HepG2 (cell line): ENCODE results near the gene HOXA5. TPM values are rescaled to one million over a fixed set of nuclear protein-coding genes. Genes with fewer than 3 reads are reported as not detected.

Source experiments
- ATAC-seq: fragments of 200-7000 bp; cut with Tn5 transposase; 3 replicates; pipeline ENCODE4 v1.9.1; 2020; ENCODE audit warnings: mild to moderate bottlenecking, moderate library complexity
- BruUV-seq: library from RNA; stranded (reverse); fragments of 400-500 nt; replicated peaks from 2 replicates; lab custom pipeline; 2021; lab: Mats Ljungman, UMichigan
- CTCF ChIA-PET: fragments of 300-600 bp; formaldehyde crosslinking; extraction: SDS; loops from one replicate; lab custom pipeline; 2021; ENCODE audit warnings: low total read pairs, inconsistent platforms, low intra/inter-chr PET ratio; lab: Yijun Ruan, JAX
- POLR2A ChIA-PET: fragments of 350-600 bp; sonication (Branson Sonifier 250); formaldehyde crosslinking; loops from one replicate; lab custom pipeline; 2020; ENCODE audit warnings: antibody characterized with exemption, inconsistent platforms; lab: Yijun Ruan, JAX
- DNase-seq: peaks from one replicate; pipeline ENCODE4 v3.0.0-alpha.2; 2015; ENCODE audit warnings: low spot score
- FAIRE-seq: peaks from 3 replicates; lab custom pipeline; 2011; peaks lifted over from hg19 to GRCh38; lab: Jason Lieb, UNC
- H2AFZ ChIP-seq: one replicate; pipeline ENCODE4 v1.6.1; 2011; ENCODE audit warnings: low read length, inconsistent platforms
- H3K27ac ChIP-seq: fragments of 300-600 bp; 3 replicates; pipeline ENCODE4 v1.8.0; 2011; ENCODE audit warnings: mixed run types, mild to moderate bottlenecking, mixed read lengths, low read length, inconsistent platforms; ENCODE audit not compliant: insufficient read depth; ENCODE audit errors: extremely low read length
- H3K27me3 ChIP-seq, 2 experiments: fragments of 200-600 bp in 1 of 2; 2 replicates in 1 of 2; 3 replicates in 1 of 2; pipeline versions ENCODE4 v1.6.0 to v1.8.0; 2011; ENCODE audit warnings: low read length in 2 of 2, mild to moderate bottlenecking in 2 of 2, moderate library complexity in 2 of 2, inconsistent platforms in 1 of 2; ENCODE audit not compliant: insufficient read depth in 2 of 2, control insufficient read depth in 1 of 2
- H3K36me3 ChIP-seq, 2 experiments: fragments of 200-600 bp in 1 of 2; replicated peaks in 1 of 2; 2 replicates in 1 of 2; 3 replicates in 1 of 2; pipeline versions ENCODE4 v1.5.1 to v1.8.0; 2011; ENCODE audit warnings: low read length in 2 of 2, inconsistent platforms in 1 of 2; ENCODE audit not compliant: insufficient read depth in 2 of 2, control insufficient read depth in 1 of 2
- H3K4me1 ChIP-seq: 2 replicates; pipeline ENCODE4 v1.5.1; 2012; ENCODE audit warnings: low read length, inconsistent platforms; ENCODE audit not compliant: insufficient read depth
- H3K4me2 ChIP-seq: 2 replicates; pipeline ENCODE4 v1.6.0; 2011; ENCODE audit warnings: low read depth, low read length, inconsistent platforms
- H3K4me3 ChIP-seq, 3 experiments: fragments of 200-600 bp in 1 of 3; sonication (generic), shearing (Covaris generic) in 1 of 3; replicated peaks in 1 of 3; 2 replicates each; pipeline ENCODE4 v1.5.1; 2011 to 2016; ENCODE audit warnings: low read length in 3 of 3, inconsistent platforms in 2 of 3, low read depth in 2 of 3, mild to moderate bottlenecking in 2 of 3, control low read depth in 1 of 3, mixed read lengths in 1 of 3; ENCODE audit not compliant: insufficient read depth in 1 of 3
- H3K79me2 ChIP-seq: one replicate; pipeline ENCODE4 v1.6.1; 2011; ENCODE audit warnings: low read length, inconsistent platforms; ENCODE audit not compliant: insufficient read depth
- H3K9ac ChIP-seq: 2 replicates; pipeline ENCODE4 v1.6.0; 2011; ENCODE audit warnings: mild to moderate bottlenecking, low read depth, low read length, inconsistent platforms; ENCODE audit not compliant: insufficient read depth
- H3K9me3 ChIP-seq: 2 replicates; pipeline ENCODE4 v1.5.1; 2012; ENCODE audit warnings: mild to moderate bottlenecking, low read length
- H4K20me1 ChIP-seq: 2 replicates; pipeline ENCODE4 v1.6.0; 2011; ENCODE audit warnings: inconsistent platforms, mild to moderate bottlenecking, low read length, moderate library complexity; ENCODE audit not compliant: insufficient read depth
- MATR3 ChIP-seq: sonication (generic); formaldehyde crosslinking; IDR thresholded peaks from 2 replicates; pipeline ENCODE4 v1.4.0; 2020; ENCODE audit warnings: missing genetic modification reagents
- ZBTB49 ChIP-seq: sonication (generic); formaldehyde crosslinking; IDR thresholded peaks from 2 replicates; pipeline ENCODE4 v1.4.0; 2020; ENCODE audit warnings: missing genetic modification reagents, borderline replicate concordance
- ZNF646 ChIP-seq: sonication (generic); formaldehyde crosslinking; IDR thresholded peaks from 2 replicates; pipeline ENCODE4 v1.9.0; 2021; ENCODE audit warnings: mild to moderate bottlenecking, missing genetic modification reagents
- ZNF749 ChIP-seq: sonication (generic); formaldehyde crosslinking; IDR thresholded peaks from 2 replicates; pipeline ENCODE4 v1.8.0; 2022; ENCODE audit warnings: mild to moderate bottlenecking, missing genetic modification reagents, moderate library complexity, borderline replicate concordance
- WGBS: methylation state at CpG from one replicate; pipeline ENCODE4 v1.1.6; 2017; ENCODE audit warnings: low lambda C conversion rate; 5-methylcytosine and 5-hydroxymethylcytosine counted together
- in situ Hi-C: cut with HindIII; loops from 2 replicates; pipeline ENCODE4 v1.10.0; 2017; ENCODE audit warnings: low pct_unique_long_range_greater_than_20kb; ENCODE audit not compliant: extremely low pct_ligation_motif_present
- intact Hi-C: fragments of 100-400 bp; cut with micrococcal nuclease; formaldehyde crosslinking; loops from one replicate; pipeline ENCODE4 v1.10.0; 2022; ENCODE audit not compliant: unreplicated experiment
- polyA plus RNA-seq, 8 experiments: library from polyadenylated mRNA; depleted of rRNA in 3 of 8; stranded (reverse) in 7 of 8; unstranded in 1 of 8; fragments of >200 nt; fragmentation: Illumina TruSeq in 4 of 8; extraction: Trizol in 4 of 8; gene quantifications; 2 replicates each; pipeline versions ENCODE4 v1.2.1 to v1.2.3, GENCODE V29; 2011 to 2016; ENCODE audit warnings: low read depth in 4 of 8, missing spikeins in 1 of 8, mixed read lengths in 1 of 8; ENCODE audit not compliant: insufficient read depth in 1 of 8
- total RNA-seq, 5 experiments: library from RNA; depleted of rRNA; stranded (reverse); fragments of >200 nt; fragmentation: Illumina TruSeq; extraction: Trizol; gene quantifications; 2 replicates each; pipeline ENCODE4 v1.2.3, GENCODE V29; 2016; ENCODE audit warnings: low read depth in 1 of 5

HOXA5 gene
- total and polyA plus RNA-seq, 2 of the 13 experiments (the other 11 are each of a cell fraction or from before 2014, with no cell fraction given) = 3.2 to 3.6 TPM

- TF ChIP-seq ZBTB49 (no peak), ZNF749 (CRISPR knock-in tag) (no peak), ZNF646 (CRISPR knock-in tag) (no peak), MATR3 (CRISPR knock-in tag) (no peak)
- no peaks in the 10 kb centered on the region for H3K36me3 ChIP-seq
- intact Hi-C loops = no loop called here
- ATAC-seq (no peak), FAIRE-seq (no peak), DNase-seq (no peak)
- H3K9ac ChIP-seq = no peak overlapping the region
- no peak overlapping the region; a peak in 1 of 6 replicates for H3K4me3 ChIP-seq
- BruUV-seq = no TSS peak
- H3K4me2 ChIP-seq = peak overlapping the region; percentile 41; the same call in 1 of the 2 replicates
- H3K4me1 ChIP-seq = peaks cover 18% of the 10 kb centered on the region
- no peaks in the 10 kb centered on the region for H3K79me2 ChIP-seq
- ChIA-PET CTCF (no interaction called here), POLR2A (interaction anchor here (0.9 kb wide), 1 partner anchor 11 kb away, joined by 3 read pairs; no protein-coding TSS in a partner anchor)
- no peaks in the 10 kb centered on the region for H4K20me1 ChIP-seq
- no peak overlapping the region for H3K27ac ChIP-seq
- H3K9me3 ChIP-seq = no peaks in the 10 kb centered on the region
- peaks cover 0 to 64% of the 10 kb centered on the region in 2 experiments for H3K27me3 ChIP-seq
- 71% methylated on average over 10 of the region's 10 CpGs for WGBS
- H2AFZ ChIP-seq = no peak overlapping the region
- in situ Hi-C loops = loop anchor here (25.0 kb wide), 1 partner anchor 1085 kb away; no protein-coding TSS in a partner anchor
These were observed 28.9 kb upstream of the HOXA5 start for GRCh38 chr7:27172315-27172774.
